Fibroblast of pulmonary artery (primary cell): Measurements from ENCODE around the gene CNOT6L.

Source experiments
- DNase-seq: peaks from one replicate; pipeline ENCODE4 v3.0.0-alpha.2; 2010; ENCODE audit warnings: low read depth
- H3K4me3 ChIP-seq: replicated peaks from 2 replicates; pipeline ENCODE4 v1.5.1; 2011; ENCODE audit warnings: low read depth, mild to moderate bottlenecking, control low read depth, low read length, moderate library complexity
- CTCF ChIP-seq: IDR thresholded peaks from 2 replicates; pipeline ENCODE4 v1.5.1; 2011; ENCODE audit warnings: mild to moderate bottlenecking, control low read depth, low read length, inconsistent platforms; ENCODE audit errors: missing control alignments

CNOT6L gene

GRCh38 chr4:77714514-77714913, 104.7 kb downstream of the CNOT6L start:
- TF ChIP-seq CTCF: no peak
- no peak for DNase-seq
- H3K4me3 ChIP-seq: no peak overlapping the region

- no peak for DNase-seq
- no peak for TF ChIP-seq CTCF
- no peak overlapping the region for H3K4me3 ChIP-seq
Observed at GRCh38 chr4:77713884-77714283, 105.3 kb downstream of the CNOT6L start.

GRCh38 chr4:77712675-77713074, 106.5 kb downstream of the CNOT6L start:
- no peak for DNase-seq
- no peak overlapping the region for H3K4me3 ChIP-seq
- TF ChIP-seq CTCF: no peak

GRCh38 chr4:77711469-77711868, 107.7 kb downstream of the CNOT6L start:
- no peak overlapping the region for H3K4me3 ChIP-seq
- no peak for TF ChIP-seq CTCF
- DNase-seq: no peak

GRCh38 chr4:77710684-77711083, 108.5 kb downstream of the CNOT6L start:
- no peak for DNase-seq
- H3K4me3 ChIP-seq: no peak overlapping the region
- TF ChIP-seq CTCF: no peak

GRCh38 chr4:77710059-77710458, 109.1 kb downstream of the CNOT6L start:
- no peak for DNase-seq
- no peak for TF ChIP-seq CTCF
- H3K4me3 ChIP-seq: no peak overlapping the region

- TF ChIP-seq CTCF: no peak
- H3K4me3 ChIP-seq: no peak overlapping the region
- DNase-seq: no peak
Observed at GRCh38 chr4:77706717-77707116, 112.5 kb downstream of the CNOT6L start.
